Measurements from ENCODE around the gene ALS2.

The ALS2 gene

GRCh38 chr2:201733544-201733943, 47.2 kb downstream of the ALS2 start:
- DNase-seq (ENCODE audit: extremely low spot score): no peak
- POLR2A ChIA-PET: no interaction called here
- no peak for TF ChIP-seq L3MBTL2 (conservative IDR thresholded peaks at IDR 0.05)
- TF ChIP-seq SUZ12 (IDR thresholded peaks at IDR 0.05): no peak
- no peak for TF ChIP-seq ZNF384 (IDR thresholded peaks at IDR 0.05)
- TF ChIP-seq ELF4 (IDR thresholded peaks at IDR 0.05): no peak
- TF ChIP-seq FOXK2 (IDR thresholded peaks at IDR 0.05): no peak
- TF ChIP-seq NFRKB (IDR thresholded peaks at IDR 0.05): no peak
- TF ChIP-seq TARDBP (IDR thresholded peaks at IDR 0.05): no peak
- no peak for TF ChIP-seq FOXM1 (IDR thresholded peaks at IDR 0.05; ENCODE audit: borderline replicate concordance)
- TF ChIP-seq FOXA1 (IDR thresholded peaks at IDR 0.05): no peak
- no peak for TF ChIP-seq ARNT (IDR thresholded peaks at IDR 0.05)
- TF ChIP-seq SP1 (IDR thresholded peaks at IDR 0.05): no peak
- no peak for TF ChIP-seq HDGF (IDR thresholded peaks at IDR 0.05; ENCODE audit: borderline replicate concordance)
- CTCF ChIA-PET: no interaction called here

GRCh38 chr2:201730651-201731285, 50.0 kb downstream of the ALS2 start:
- ChIA-PET CTCF (no interaction called here), POLR2A (no interaction called here)
- no peak for TF ChIP-seq ZNF384 (IDR thresholded peaks at IDR 0.05)
- no peak for TF ChIP-seq HDGF (IDR thresholded peaks at IDR 0.05; ENCODE audit: borderline replicate concordance)
- no peak for TF ChIP-seq SUZ12 (IDR thresholded peaks at IDR 0.05)
- no peak for TF ChIP-seq BHLHE40 (IDR thresholded peaks at IDR 0.05; ENCODE audit: borderline replicate concordance)
- TF ChIP-seq ARNT (IDR thresholded peaks at IDR 0.05): no peak
- DNase-seq (ENCODE audit: extremely low spot score): no peak

GRCh38 chr2:201715459-201715858, 65.3 kb downstream of the ALS2 start:
- ChIA-PET CTCF (no interaction called here), POLR2A (no interaction called here)
- no peak for DNase-seq (ENCODE audit: extremely low spot score)

GRCh38 chr2:201712726-201713125, 68.0 kb downstream of the ALS2 start:
- ChIA-PET CTCF (no interaction called here), POLR2A (no interaction called here)
- TF ChIP-seq ZNF384 (IDR thresholded peaks at IDR 0.05) (no peak), SP1 (IDR thresholded peaks at IDR 0.05) (no peak), PKNOX1 (IDR thresholded peaks at IDR 0.05) (no peak), BHLHE40 (IDR thresholded peaks at IDR 0.05; ENCODE audit: borderline replicate concordance) (no peak), FOXM1 (IDR thresholded peaks at IDR 0.05; ENCODE audit: borderline replicate concordance) (no peak), NFRKB (IDR thresholded peaks at IDR 0.05) (no peak), FOXA1 (IDR thresholded peaks at IDR 0.05) (no peak), SUZ12 (IDR thresholded peaks at IDR 0.05) (no peak), L3MBTL2 (conservative IDR thresholded peaks at IDR 0.05) (no peak), HDGF (IDR thresholded peaks at IDR 0.05; ENCODE audit: borderline replicate concordance) (no peak), CTBP1 (IDR thresholded peaks at IDR 0.05; ENCODE audit: borderline replicate concordance) (no peak), FOXK2 (IDR thresholded peaks at IDR 0.05) (no peak), ELF4 (IDR thresholded peaks at IDR 0.05) (no peak), TARDBP (IDR thresholded peaks at IDR 0.05) (no peak), LEF1 (IDR thresholded peaks at IDR 0.05; ENCODE audit: borderline replicate concordance) (no peak)
- DNase-seq (ENCODE audit: extremely low spot score): no peak

More at GRCh38 chr2:201715459-201715858, 65.3 kb downstream of the ALS2 start:
- TF ChIP-seq SUZ12 (IDR thresholded peaks at IDR 0.05) (no peak), SP1 (IDR thresholded peaks at IDR 0.05) (no peak), HDGF (IDR thresholded peaks at IDR 0.05; ENCODE audit: borderline replicate concordance) (no peak), FOXK2 (IDR thresholded peaks at IDR 0.05) (no peak), NFRKB (IDR thresholded peaks at IDR 0.05) (no peak), L3MBTL2 (conservative IDR thresholded peaks at IDR 0.05) (no peak), CTBP1 (IDR thresholded peaks at IDR 0.05; ENCODE audit: borderline replicate concordance) (no peak)

- DNase-seq (ENCODE audit: extremely low spot score): peak; percentile 9
- POLR2A ChIA-PET: no interaction called here
- TF ChIP-seq LEF1 (IDR thresholded peaks at IDR 0.05; ENCODE audit: borderline replicate concordance) (no peak), FOXK2 (IDR thresholded peaks at IDR 0.05) (no peak), FOXM1 (IDR thresholded peaks at IDR 0.05; ENCODE audit: borderline replicate concordance) (no peak), HDGF (IDR thresholded peaks at IDR 0.05; ENCODE audit: borderline replicate concordance) (no peak), BHLHE40 (IDR thresholded peaks at IDR 0.05; ENCODE audit: borderline replicate concordance) (no peak), CTBP1 (IDR thresholded peaks at IDR 0.05; ENCODE audit: borderline replicate concordance) (no peak)
- CTCF ChIA-PET: interaction anchor here (0.7 kb wide), 1 partner anchor 36 kb away, joined by 4 read pairs; no protein-coding TSS in a partner anchor
These were observed 71.0 kb downstream of the ALS2 start for GRCh38 chr2:201709747-201710146.

- DNase-seq (ENCODE audit: extremely low spot score): no peak
- ChIA-PET POLR2A (no interaction called here), CTCF (interaction anchor here (0.7 kb wide), 1 partner anchor 37 kb away, joined by 4 read pairs; no protein-coding TSS in a partner anchor)
- TF ChIP-seq TARDBP (IDR thresholded peaks at IDR 0.05) (no peak), ZNF384 (IDR thresholded peaks at IDR 0.05) (no peak), FOXM1 (IDR thresholded peaks at IDR 0.05; ENCODE audit: borderline replicate concordance) (no peak), SP1 (IDR thresholded peaks at IDR 0.05) (no peak), FOXK2 (IDR thresholded peaks at IDR 0.05) (no peak), LEF1 (IDR thresholded peaks at IDR 0.05; ENCODE audit: borderline replicate concordance) (no peak), ARNT (IDR thresholded peaks at IDR 0.05) (no peak), HDGF (IDR thresholded peaks at IDR 0.05; ENCODE audit: borderline replicate concordance) (no peak), NFRKB (IDR thresholded peaks at IDR 0.05) (no peak), PKNOX1 (IDR thresholded peaks at IDR 0.05) (no peak)
These were observed 71.7 kb downstream of the ALS2 start for GRCh38 chr2:201709049-201709448.

- CTCF ChIA-PET: no interaction called here
- POLR2A ChIA-PET: no interaction called here
- TF ChIP-seq HDGF (IDR thresholded peaks at IDR 0.05; ENCODE audit: borderline replicate concordance) (no peak), SUZ12 (IDR thresholded peaks at IDR 0.05) (no peak), PKNOX1 (IDR thresholded peaks at IDR 0.05) (no peak), SP1 (IDR thresholded peaks at IDR 0.05) (no peak), FOXM1 (IDR thresholded peaks at IDR 0.05; ENCODE audit: borderline replicate concordance) (no peak), LEF1 (IDR thresholded peaks at IDR 0.05; ENCODE audit: borderline replicate concordance) (no peak), BHLHE40 (IDR thresholded peaks at IDR 0.05; ENCODE audit: borderline replicate concordance) (no peak), CTBP1 (IDR thresholded peaks at IDR 0.05; ENCODE audit: borderline replicate concordance) (no peak), TARDBP (IDR thresholded peaks at IDR 0.05) (no peak), L3MBTL2 (conservative IDR thresholded peaks at IDR 0.05) (no peak), ARNT (IDR thresholded peaks at IDR 0.05) (no peak), FOXA1 (IDR thresholded peaks at IDR 0.05) (no peak), NFRKB (IDR thresholded peaks at IDR 0.05) (no peak), FOXK2 (IDR thresholded peaks at IDR 0.05) (no peak), ZNF384 (IDR thresholded peaks at IDR 0.05) (no peak), ELF4 (IDR thresholded peaks at IDR 0.05) (no peak)
- DNase-seq (ENCODE audit: extremely low spot score): no peak
These were observed 73.0 kb downstream of the ALS2 start for GRCh38 chr2:201707753-201708152.

Data from HEK293T (cell line).